GM19467 (cell line): Measurements from ENCODE around the gene PTPRH.
"Not testable (repeated sequence)": the region's sequence is repeated elsewhere in the genome, so short reads cannot be mapped to it uniquely, and the experiment has no call there.

Experiments used
- ATAC-seq: cut with Tn5 transposase; IDR thresholded peaks from one replicate; pipeline ENCODE4 v1.9.1; 2021; ENCODE audit warnings: mild to moderate bottlenecking, moderate library complexity; ENCODE audit not compliant: unreplicated experiment

Gene PTPRH

GRCh38 chr19:55227241-55228014 is 18.1 kb upstream of the PTPRH start:
- ATAC-seq: no peak

GRCh38 chr19:55226788-55227187 is 17.5 kb upstream of the PTPRH start:
- ATAC-seq: no peak

- no peak for ATAC-seq
These were observed 17.0 kb upstream of the PTPRH start for GRCh38 chr19:55226273-55226672.

- no peak for ATAC-seq
These were observed 16.2 kb upstream of the PTPRH start for GRCh38 chr19:55225415-55225958.

- not testable (repeated sequence) for ATAC-seq
These were observed 15.5 kb upstream of the PTPRH start for GRCh38 chr19:55224679-55225414.

- no peak for ATAC-seq
These were observed 14.9 kb upstream of the PTPRH start for GRCh38 chr19:55224038-55224665.

GRCh38 chr19:55223291-55224037 is 14.2 kb upstream of the PTPRH start:
- no peak for ATAC-seq

- ATAC-seq: no peak
These were observed 11.2 kb upstream of the PTPRH start for GRCh38 chr19:55220525-55220924.

GRCh38 chr19:55216461-55217198 is 7.3 kb upstream of the PTPRH start:
- no peak for ATAC-seq

GRCh38 chr19:55213547-55213946 is 4.2 kb upstream of the PTPRH start:
- ATAC-seq: no peak

GRCh38 chr19:55212447-55212846 is 3.1 kb upstream of the PTPRH start:
- ATAC-seq: no peak

- no peak for ATAC-seq
These were observed 582 bp upstream of the PTPRH start for GRCh38 chr19:55209693-55210472.

GRCh38 chr19:55206664-55207500 is 2.4 kb downstream of the PTPRH start:
- ATAC-seq: no peak

GRCh38 chr19:55202199-55202598 is 7.1 kb downstream of the PTPRH start:
- ATAC-seq: not testable (repeated sequence)

- ATAC-seq: no peak
These were observed 9.6 kb downstream of the PTPRH start for GRCh38 chr19:55199620-55200204.

- no peak for ATAC-seq
These were observed 10.7 kb downstream of the PTPRH start for GRCh38 chr19:55198651-55199050.

- ATAC-seq: no peak
These were observed 11.8 kb downstream of the PTPRH start for GRCh38 chr19:55197528-55197927.

GRCh38 chr19:55196803-55197202 is 12.5 kb downstream of the PTPRH start:
- ATAC-seq: no peak
